Adrenal gland (tissue), 12 donors: Measurements from ENCODE around the gene AUH. TPM values are rescaled to one million over a fixed set of nuclear protein-coding genes. Genes with fewer than 3 reads are reported as not detected.

Experiments used
- DNase-seq, 7 donors: peaks; one replicate each; pipeline ENCODE4 v3.0.0-alpha.2; 2019 to 2020
- H3K27ac ChIP-seq, 5 donors: fragments of 200-600 bp; sonication (generic) in 4 of 5; 1 replicate in 3 of 5; 2 replicates in 2 of 5; pipeline versions ENCODE4 v1.5.1 to v1.8.0; 2016 to 2020; ENCODE audit warnings: mild to moderate bottlenecking in 1 of 5
- H3K27me3 ChIP-seq: fragments of 200-600 bp; 2 replicates; pipeline ENCODE4 v1.8.0; 2021
- H3K36me3 ChIP-seq, 2 donors: fragments of 200-600 bp; replicated peaks in 1 of 2; 1 replicate in 1 of 2; 2 replicates in 1 of 2; pipeline versions ENCODE4 v1.5.1 to v1.8.0; 2018 to 2022
- H3K4me1 ChIP-seq, 2 donors: fragments of 200-600 bp; replicated peaks in 1 of 2; 1 replicate in 1 of 2; 2 replicates in 1 of 2; pipeline versions ENCODE4 v1.5.1 to v1.8.0; 2018 to 2021
- H3K4me3 ChIP-seq, 4 donors: fragments of 200-600 bp; sonication (generic) in 3 of 4; one replicate each; pipeline ENCODE4 v1.5.1; 2016 to 2018
- H3K9me3 ChIP-seq, 3 donors: fragments of 200-600 bp; sonication (generic) in 1 of 3; replicated peaks in 1 of 3; 1 replicate in 2 of 3; 2 replicates in 1 of 3; pipeline versions ENCODE4 v1.5.1 to v1.8.0; 2016 to 2021
- CTCF ChIP-seq, 6 experiments: fragments of 450-650 bp in 4 of 6; fragments of 200-600 bp in 2 of 6; sonication (generic) in 1 of 6; IDR thresholded peaks; 1 replicate in 5 of 6; 2 replicates in 1 of 6; pipeline versions ENCODE4 v1.5.1 to v1.8.0; 2016 to 2021; ENCODE audit warnings: antibody characterized with exemption in 6 of 6, mild to moderate bottlenecking in 2 of 6, moderate library complexity in 1 of 6
- POLR2A ChIP-seq, 2 donors: fragments of 450-650 bp; IDR thresholded peaks; one replicate each; pipeline ENCODE4 v1.6.1; 2017; ENCODE audit warnings: antibody characterized with exemption in 2 of 2, mild to moderate bottlenecking in 2 of 2, moderate library complexity in 1 of 2
- WGBS, 4 donors: extraction: QIAGEN DNeasy Blood & Tissue Kit in 2 of 4; methylation state at CpG; one replicate each; pipeline versions ENCODE4 v1.1.5 to v1.1.7; 2013 to 2017; 5-methylcytosine and 5-hydroxymethylcytosine counted together
- intact Hi-C, 2 donors: fragments of 100-400 bp; cut with DNase I; formaldehyde crosslinking; loops; one replicate each; pipeline versions ENCODE4 v1.14.1 to v1.15.0; 2022 to 2023
- polyA plus RNA-seq, 3 donors: library from polyadenylated mRNA; stranded (reverse); fragments of 200-250 nt in 2 of 3; fragments of 350-450 nt in 1 of 3; fragmentation: Illumina TruSeq in 1 of 3; extraction: RNeasy Lipid Tissue Mini Kit (QIAGEN cat#74804) in 1 of 3; gene quantifications; one replicate each; pipeline ENCODE4 v1.2.3, GENCODE V29; 2013 to 2014
- total RNA-seq, 9 donors: library from RNA; depleted of rRNA in 4 of 9; stranded (reverse); fragments of >200 nt in 4 of 9; fragments of 120-200 nt in 1 of 9; fragmentation: NEBNext Ultra II Directional in 1 of 9; extraction: Animal tissue kit (Norgen Biotek cat#: 25700) in 1 of 9; gene quantifications; one replicate each; pipeline versions ENCODE4 v1.1.0 to v1.2.4, GENCODE V29; 2013 to 2023
- donor health status: healthy with polysubstance abuse.
- donor health status: Bipolar disorder and iron deficiency.
- donor health status: DM: yes; HTN: yes; CAD: no.
- donor health status: DM: no; HTN: no; CAD: no.
- donor health status: DM: no; HTN: no; CAD: no.
- donor health status: DM: yes; HTN: yes; CAD: no.

Gene AUH
- total and polyA plus RNA-seq, 12 donors = 41.9 to 158 (median 71.7) TPM

GRCh38 chr9:91214867-91215266 is 146.9 kb downstream of the AUH start:
- DNase-seq = no peak
- TF ChIP-seq POLR2A (IDR thresholded peaks at IDR 0.05) (no peak), CTCF (IDR thresholded peaks at IDR 0.05) (no peak)
- Histone ChIP-seq H3K27me3 (no peaks in the 10 kb centered on the region), H3K4me3 (no peak overlapping the region), H3K9me3 (no peaks in the 10 kb centered on the region), H3K4me1 (no peaks in the 10 kb centered on the region), H3K36me3 (no peaks in the 10 kb centered on the region), H3K27ac (no peak overlapping the region)
- WGBS, 4 donors = 23 to 36% (median 30%) methylated on average over 3 of the region's 3 CpGs
- intact Hi-C loops = no loop called here

- TF ChIP-seq POLR2A (IDR thresholded peaks at IDR 0.05) = no peak
- no peak for TF ChIP-seq CTCF (IDR thresholded peaks at IDR 0.05)
- H3K4me3 ChIP-seq = no peak overlapping the region
- no peaks in the 10 kb centered on the region for H3K9me3 ChIP-seq
- no peak for DNase-seq
- H3K27ac ChIP-seq = no peak overlapping the region
- intact Hi-C loops = no loop called here
- no peaks in the 10 kb centered on the region for H3K27me3 ChIP-seq
- H3K4me1 ChIP-seq = no peaks in the 10 kb centered on the region
- WGBS, 4 donors = 91 to 93% (median 93%) methylated on average over 4 of the region's 4 CpGs
- no peaks in the 10 kb centered on the region for H3K36me3 ChIP-seq
Measured at GRCh38 chr9:91214086-91214485, 147.6 kb downstream of the AUH start.

GRCh38 chr9:91212596-91213243 is 149.0 kb downstream of the AUH start:
- intact Hi-C loops = no loop called here
- H3K9me3 ChIP-seq = no peaks in the 10 kb centered on the region
- no peak for TF ChIP-seq CTCF (IDR thresholded peaks at IDR 0.05)
- no peak for TF ChIP-seq POLR2A (IDR thresholded peaks at IDR 0.05)
- H3K36me3 ChIP-seq = no peaks in the 10 kb centered on the region
- H3K27ac ChIP-seq = peak overlapping the region in 1 of 5 donors; percentile 28
- WGBS, 4 donors = 91 to 98% (median 95%) methylated on average over 10 of the region's 10 CpGs
- peaks cover 8% of the 10 kb centered on the region in 2 donors for H3K4me1 ChIP-seq
- no peak overlapping the region for H3K4me3 ChIP-seq
- no peak for DNase-seq
- H3K27me3 ChIP-seq = no peaks in the 10 kb centered on the region

- H3K27ac ChIP-seq = peak overlapping the region in 1 of 5 donors; percentile 28
- intact Hi-C loops = no loop called here
- H3K36me3 ChIP-seq = no peaks in the 10 kb centered on the region
- no peaks in the 10 kb centered on the region for H3K9me3 ChIP-seq
- WGBS, 4 donors = 80 to 91% (median 85%) methylated on average over 5 of the region's 5 CpGs
- H3K4me3 ChIP-seq = no peak overlapping the region
- TF ChIP-seq CTCF (IDR thresholded peaks at IDR 0.05) (no peak), POLR2A (IDR thresholded peaks at IDR 0.05) (no peak)
- no peaks in the 10 kb centered on the region for H3K27me3 ChIP-seq
- DNase-seq = no peak
- H3K4me1 ChIP-seq = peaks cover 12 to 16% of the 10 kb centered on the region in 2 donors
Measured at GRCh38 chr9:91211919-91212318, 149.8 kb downstream of the AUH start.
